GM20000 (cell line): ENCODE measurements around the gene NMT1.

Source experiments
- DNase-seq: peaks from one replicate; pipeline ENCODE4 v3.0.0; 2012; ENCODE audit warnings: low spot score
- CTCF ChIP-seq: IDR thresholded peaks from 2 replicates; pipeline ENCODE4 v1.5.1; 2012; ENCODE audit warnings: mild to moderate bottlenecking, control low read depth; ENCODE audit errors: extremely low read depth, missing control alignments

NMT1 gene

GRCh38 chr17:45060797-45061605 lies at the start of gene NMT1:
NMT1 (plus strand) TSS chr17:45061317; CDS start chr17:45061330, 13 bp downstream.
- DNase-seq = peak; percentile 90
- no peak for TF ChIP-seq CTCF

- TF ChIP-seq CTCF = no peak
- DNase-seq = no peak
Observed at GRCh38 chr17:45011767-45012166, 49.4 kb upstream of the NMT1 start.

GRCh38 chr17:45013021-45013997 lies 47.8 kb upstream of the NMT1 start:
- no peak for TF ChIP-seq CTCF
- DNase-seq = no peak

- TF ChIP-seq CTCF = no peak
- DNase-seq = no peak
Observed at GRCh38 chr17:45016237-45016636, 44.9 kb upstream of the NMT1 start.

- DNase-seq = no peak
- TF ChIP-seq CTCF = peak; percentile 13
Observed at GRCh38 chr17:45016823-45017222, 44.3 kb upstream of the NMT1 start.

GRCh38 chr17:45018514-45018847 lies 42.6 kb upstream of the NMT1 start:
- DNase-seq = no peak
- no peak for TF ChIP-seq CTCF
